ENCODE results near the gene TRIP12. TPM values are rescaled to one million over a fixed set of nuclear protein-coding genes. Genes with fewer than 3 reads are reported as not detected.

The TRIP12 gene
- total and polyA plus RNA-seq, 2 of the 4 experiments (the other 2 are of a cell fraction) = 51.6 to 209 TPM

DNA sequence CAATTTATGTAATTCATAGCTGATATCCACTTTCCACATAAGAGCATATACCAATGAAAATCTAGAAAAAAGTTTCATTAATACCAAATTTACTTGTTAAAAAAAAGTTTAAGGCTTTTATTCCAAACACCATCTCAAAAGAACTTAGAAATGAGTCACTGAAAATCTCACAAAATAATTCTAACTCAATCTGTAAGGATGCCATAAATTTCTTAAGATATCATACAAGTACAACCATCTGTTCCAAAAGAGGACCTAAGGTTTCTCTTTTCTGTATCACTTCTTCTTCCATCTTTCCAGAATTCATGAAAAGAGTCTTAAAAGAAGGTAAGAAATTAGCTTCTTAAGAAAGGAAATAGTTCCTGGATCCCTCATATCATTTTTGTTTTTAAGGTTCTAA is 60.4 kb downstream of the TRIP12 start:
- H2BK5ac ChIP-seq (ENCODE audit: low read depth, low read length, poor library complexity, severe bottlenecking) = no peak overlapping the region
- CTCF ChIA-PET = no interaction called here

More for the DNA sequence above, 60.4 kb downstream of the TRIP12 start:
- dilution Hi-C loops (cut with HindIII; ENCODE audit: low sequenced_read_pairs, unreplicated experiment) = no loop called here
- H2AK9ac ChIP-seq (replicated peaks; ENCODE audit: low read depth, low read length, poor library complexity) = no peak overlapping the region
- peaks cover 5% of the 10 kb centered on the region for H3K9me1 ChIP-seq (ENCODE audit: insufficient read depth, low read length)
- H3K4me1 ChIP-seq (ENCODE audit: control insufficient read depth, insufficient read depth, low read length) = peaks cover 8% of the 10 kb centered on the region
- no peak overlapping the region for H2BK20ac ChIP-seq (ENCODE audit: low read depth, low read length)
- no peak overlapping the region for H2BK120ac ChIP-seq (ENCODE audit: low read depth, low read length)
- DNase-seq (peak; percentile 22), ATAC-seq (ENCODE audit: low read depth) (no peak)
- no peaks in the 10 kb centered on the region for H3K9me3 ChIP-seq (ENCODE audit: control insufficient read depth, insufficient read depth, low read length)
- H3K79me1 ChIP-seq (ENCODE audit: low read depth in 1 of 2, low read length in 2 of 2) = peaks cover 23 to 48% of the 10 kb centered on the region in 2 experiments
- peaks cover 11% of the 10 kb centered on the region for H3K36me3 ChIP-seq (ENCODE audit: control insufficient read depth, insufficient read depth, low read length)
- in situ Hi-C loops (cut with MboI; ENCODE audit: low sequenced_read_pairs) = no loop called here
- H4K20me1 ChIP-seq (ENCODE audit: insufficient read depth, low read length) = peaks cover 45% of the 10 kb centered on the region
- H3K4ac ChIP-seq (ENCODE audit: low read depth, low read length) = no peak overlapping the region
- no TSS peak for BruUV-seq (replicated peaks)
- no peak overlapping the region for H3K14ac ChIP-seq (replicated peaks; ENCODE audit: low read depth, low read length)
- H3K56ac ChIP-seq (ENCODE audit: extremely low read depth, insufficient read depth, low read length) = no peak overlapping the region
- H4K5ac ChIP-seq (ENCODE audit: low read depth, low read length) = no peak overlapping the region
- POLR2A ChIA-PET (ENCODE audit: unreplicated experiment) = no interaction called here
- TF ChIP-seq MXI1 (IDR thresholded peaks at IDR 0.05; ENCODE audit: borderline replicate concordance, low read depth, low read length) = no peak
- no peak for TF ChIP-seq BHLHE40 (IDR thresholded peaks at IDR 0.05; ENCODE audit: low read depth, low read length)
- no peak for TF ChIP-seq SMC3 (IDR thresholded peaks at IDR 0.05; ENCODE audit: low read depth, low read length)
- TF ChIP-seq RFX5 (IDR thresholded peaks at IDR 0.05; ENCODE audit: low read depth, low read length) = no peak
- no peak for TF ChIP-seq NFE2L2 (IDR thresholded peaks at IDR 0.05; ENCODE audit: low read depth, low read length)
- no peak overlapping the region for H2BK15ac ChIP-seq (ENCODE audit: low read depth, low read length)
- H3K23ac ChIP-seq (ENCODE audit: low read depth, low read length) = no peak overlapping the region
- no peak overlapping the region for H2AK5ac ChIP-seq (ENCODE audit: low read depth, low read length)
- H3K18ac ChIP-seq (ENCODE audit: low read depth, low read length) = no peak overlapping the region
- intact Hi-C loops (cut with micrococcal nuclease) = no loop called here
- no peak overlapping the region for H3K4me3 ChIP-seq (ENCODE audit: insufficient read depth, low read depth, low read length)
- no peak overlapping the region for H3K9ac ChIP-seq (ENCODE audit: low read depth, low read length)
- no peak overlapping the region for H4K91ac ChIP-seq (ENCODE audit: insufficient read depth, low read depth, low read length)
- H3K27ac ChIP-seq (ENCODE audit: insufficient read depth, low read length) = no peak overlapping the region
- no peak overlapping the region for H3K4me2 ChIP-seq (ENCODE audit: low read depth, low read length)
- H2AFZ ChIP-seq (replicated peaks; ENCODE audit: low read length, poor library complexity) = no peak overlapping the region
- H4K8ac ChIP-seq (ENCODE audit: low read depth in 2 of 2, low read length in 2 of 2) = no peak overlapping the region
- no peaks in the 10 kb centered on the region for H3K27me3 ChIP-seq (ENCODE audit: control insufficient read depth, insufficient read depth, low read length)
